Neural crest cell (in vitro differentiated cells): ENCODE data around the gene ASPG. TPM values are rescaled to one million over a fixed set of nuclear protein-coding genes. Genes with fewer than 3 reads are reported as not detected.

Experiments
- DNase-seq: peaks from one replicate; pipeline ENCODE4 v3.0.0; 2021; ENCODE audit warnings: low read depth, mixed read lengths, low spot score
- H3K27ac Mint-ChIP-seq: one replicate; pipeline ENCODE4 v1.8.0; 2021; ENCODE audit warnings: mild to moderate bottlenecking, mixed read lengths; ENCODE audit not compliant: unreplicated experiment
- H3K27me3 Mint-ChIP-seq: 2 replicates; pipeline ENCODE4 v1.8.0; 2021; ENCODE audit warnings: low read depth, mild to moderate bottlenecking, mixed read lengths
- H3K36me3 Mint-ChIP-seq: 2 replicates; pipeline ENCODE4 v1.8.0; 2021; ENCODE audit warnings: low read depth, mild to moderate bottlenecking, mixed read lengths
- H3K4me1 Mint-ChIP-seq: 2 replicates; pipeline ENCODE4 v1.8.0; 2021; ENCODE audit warnings: mixed read lengths
- H3K4me3 Mint-ChIP-seq: one replicate; pipeline ENCODE4 v1.8.0; 2021; ENCODE audit warnings: mild to moderate bottlenecking, mixed read lengths
- H3K9me3 Mint-ChIP-seq: 2 replicates; pipeline ENCODE4 v1.8.0; 2021; ENCODE audit warnings: mixed read lengths
- total RNA-seq: library from RNA; stranded (reverse); gene quantifications from 2 replicates; pipeline ENCODE4 v1.2.1, GENCODE V29; 2021
- TF ChIP-seq, protein P1 (sequence below): fragments of 200-600 bp; sonication (generic); conservative IDR thresholded peaks from 2 replicates; pipeline ENCODE4 v1.5.0; 2021; ENCODE audit warnings: antibody characterized with exemption, mild to moderate bottlenecking

The ASPG gene
- total RNA-seq, 1 donor from 2014 or later: not detected

DNA sequence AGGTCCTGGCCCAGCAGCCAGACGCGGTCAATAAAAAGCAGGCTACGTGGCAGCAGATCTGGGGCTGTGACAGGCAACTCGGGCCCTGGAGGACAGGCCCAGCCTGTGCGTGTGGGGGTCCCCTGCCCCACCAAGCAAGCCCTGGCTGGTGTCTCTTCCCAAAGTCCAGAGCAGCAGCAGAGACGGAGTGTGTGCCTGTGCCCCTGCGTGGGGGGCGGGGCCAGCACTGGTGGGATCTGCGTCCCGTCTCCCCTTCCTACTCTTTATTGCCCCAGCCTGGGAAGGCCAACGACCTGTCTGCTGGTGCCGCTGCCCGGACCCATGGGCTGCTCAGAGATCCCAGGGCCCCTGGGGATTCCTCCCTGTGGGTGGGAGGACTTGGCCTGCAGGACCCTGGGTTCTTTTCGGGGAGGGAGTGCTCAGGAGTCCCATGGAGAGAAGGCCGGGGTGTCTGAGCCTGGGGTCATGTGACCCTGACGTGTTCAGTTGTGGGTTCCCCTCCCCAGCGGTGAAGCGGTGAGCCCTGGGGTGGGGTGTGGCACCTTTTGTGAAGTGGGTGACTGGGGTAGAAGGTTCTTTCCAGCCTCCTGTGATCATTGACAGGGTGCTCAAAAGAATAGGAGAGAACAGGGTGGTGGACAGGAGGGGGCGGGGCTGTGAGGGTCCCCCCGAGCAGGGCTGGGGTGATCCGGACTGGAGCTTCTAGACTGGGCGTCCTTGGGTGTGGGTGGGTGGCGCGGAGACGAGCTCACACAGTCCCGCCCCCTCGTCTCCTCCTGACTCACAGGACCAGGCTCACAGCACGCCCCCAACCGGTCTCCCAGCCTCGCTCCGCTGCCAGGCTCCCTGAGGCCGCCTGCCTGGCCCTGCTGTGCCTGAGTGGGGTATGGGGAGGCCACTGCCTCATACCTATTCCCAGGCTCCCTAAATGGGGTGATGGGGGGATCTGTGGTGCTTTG lies 22.4 kb downstream of the ASPG start:
- DNase-seq: no peak
- TF ChIP-seq, protein P1, sequence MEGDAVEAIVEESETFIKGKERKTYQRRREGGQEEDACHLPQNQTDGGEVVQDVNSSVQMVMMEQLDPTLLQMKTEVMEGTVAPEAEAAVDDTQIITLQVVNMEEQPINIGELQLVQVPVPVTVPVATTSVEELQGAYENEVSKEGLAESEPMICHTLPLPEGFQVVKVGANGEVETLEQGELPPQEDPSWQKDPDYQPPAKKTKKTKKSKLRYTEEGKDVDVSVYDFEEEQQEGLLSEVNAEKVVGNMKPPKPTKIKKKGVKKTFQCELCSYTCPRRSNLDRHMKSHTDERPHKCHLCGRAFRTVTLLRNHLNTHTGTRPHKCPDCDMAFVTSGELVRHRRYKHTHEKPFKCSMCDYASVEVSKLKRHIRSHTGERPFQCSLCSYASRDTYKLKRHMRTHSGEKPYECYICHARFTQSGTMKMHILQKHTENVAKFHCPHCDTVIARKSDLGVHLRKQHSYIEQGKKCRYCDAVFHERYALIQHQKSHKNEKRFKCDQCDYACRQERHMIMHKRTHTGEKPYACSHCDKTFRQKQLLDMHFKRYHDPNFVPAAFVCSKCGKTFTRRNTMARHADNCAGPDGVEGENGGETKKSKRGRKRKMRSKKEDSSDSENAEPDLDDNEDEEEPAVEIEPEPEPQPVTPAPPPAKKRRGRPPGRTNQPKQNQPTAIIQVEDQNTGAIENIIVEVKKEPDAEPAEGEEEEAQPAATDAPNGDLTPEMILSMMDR: no peak
- no peak overlapping the region for H3K27ac Mint-ChIP-seq

DNA sequence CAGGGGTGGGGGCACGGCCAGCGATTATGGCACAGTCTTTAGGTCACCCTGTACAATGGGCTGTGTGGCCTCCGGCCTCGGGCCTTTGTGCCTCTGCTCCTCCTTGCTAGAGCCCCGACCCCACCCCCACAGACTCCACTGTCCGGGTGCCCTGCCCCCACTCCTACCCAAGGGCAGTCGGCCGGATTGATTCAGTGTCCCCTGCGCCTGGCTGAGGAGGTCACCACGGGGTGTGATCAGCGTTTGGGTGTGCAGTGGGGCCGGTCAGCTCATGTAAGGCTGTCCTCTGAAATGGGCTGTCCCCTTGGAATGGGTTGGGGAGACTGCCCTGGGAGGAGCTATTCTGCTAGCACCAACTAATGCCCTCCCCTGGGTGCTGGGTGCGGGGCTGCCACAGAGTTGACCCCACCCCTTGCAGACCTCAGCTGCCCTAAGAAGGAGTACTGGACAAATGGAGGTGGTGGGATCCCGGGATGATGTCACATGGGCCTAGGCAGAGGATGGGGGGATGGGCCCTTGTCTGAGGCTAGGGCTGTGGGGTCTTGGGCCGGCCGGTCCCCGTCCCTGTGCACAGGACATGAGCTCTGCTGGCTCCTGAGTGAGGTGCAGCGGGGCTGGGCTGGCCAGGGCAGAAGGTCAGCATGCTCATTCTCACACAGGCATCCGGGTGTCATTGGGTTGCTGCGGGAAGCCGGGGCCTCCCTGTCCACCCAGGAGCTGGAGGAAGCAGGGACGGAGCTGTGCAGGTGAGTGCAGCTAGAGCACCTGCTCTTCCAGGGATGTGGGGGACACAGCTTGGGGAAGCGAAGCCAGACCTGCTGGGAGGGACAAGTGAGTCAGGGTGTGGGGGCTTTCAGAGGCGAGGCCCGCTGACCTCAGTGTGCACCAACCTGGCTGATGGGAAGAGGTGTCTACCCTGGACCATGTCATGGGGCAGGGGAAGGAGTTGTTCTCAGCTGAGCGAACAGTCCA lies 23.4 kb downstream of the ASPG start:
- Mint-ChIP-seq H3K27ac (no peak overlapping the region), H3K36me3 (no peaks in the 10 kb centered on the region), H3K27me3 (peaks cover 3% of the 10 kb centered on the region), H3K4me3 (no peak overlapping the region), H3K9me3 (no peaks in the 10 kb centered on the region), H3K4me1 (peaks cover 11% of the 10 kb centered on the region)
- no peak for DNase-seq
- TF ChIP-seq, protein P1: no peak

More for the DNA sequence above, 22.4 kb downstream of the ASPG start:
- no peaks in the 10 kb centered on the region for H3K36me3 Mint-ChIP-seq
- H3K4me3 Mint-ChIP-seq: no peak overlapping the region
- H3K4me1 Mint-ChIP-seq: peaks cover 11% of the 10 kb centered on the region
- no peaks in the 10 kb centered on the region for H3K9me3 Mint-ChIP-seq
- H3K27me3 Mint-ChIP-seq: peaks cover 3% of the 10 kb centered on the region

DNA sequence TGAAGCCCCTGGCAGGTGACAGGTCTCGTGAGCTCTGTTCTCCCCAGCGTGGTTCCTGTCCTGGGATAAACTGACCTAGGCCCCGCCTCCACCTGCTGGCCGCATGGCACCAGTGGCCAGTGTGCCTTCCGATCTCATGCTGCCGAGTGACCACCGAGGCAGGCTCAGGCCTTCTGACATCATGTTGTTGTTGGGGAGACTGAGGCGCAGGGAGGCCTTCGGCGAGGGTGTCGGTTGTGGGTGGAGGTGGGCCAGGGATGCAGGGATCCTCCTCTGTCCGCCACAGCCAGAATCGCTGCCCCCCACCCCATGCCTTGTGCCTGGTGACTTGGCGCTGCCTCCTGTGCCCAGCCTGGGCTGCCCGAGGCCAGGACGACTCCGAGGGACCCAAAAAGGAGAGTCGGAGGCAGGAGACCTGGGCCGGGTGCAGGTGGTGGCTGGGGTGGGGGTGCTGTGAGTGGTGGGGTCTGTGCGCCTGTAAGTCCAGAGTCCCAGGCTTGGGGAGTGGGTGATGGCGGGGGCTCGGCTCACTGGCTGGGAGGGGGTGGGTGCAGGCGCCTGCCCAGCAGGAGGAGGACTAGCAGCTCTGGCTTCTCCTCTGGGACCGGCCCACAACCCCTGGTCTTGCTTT lies 24.3 kb downstream of the ASPG start:
- DNase-seq: no peak
- Mint-ChIP-seq H3K4me3 (no peak overlapping the region), H3K36me3 (no peaks in the 10 kb centered on the region)

DNA sequence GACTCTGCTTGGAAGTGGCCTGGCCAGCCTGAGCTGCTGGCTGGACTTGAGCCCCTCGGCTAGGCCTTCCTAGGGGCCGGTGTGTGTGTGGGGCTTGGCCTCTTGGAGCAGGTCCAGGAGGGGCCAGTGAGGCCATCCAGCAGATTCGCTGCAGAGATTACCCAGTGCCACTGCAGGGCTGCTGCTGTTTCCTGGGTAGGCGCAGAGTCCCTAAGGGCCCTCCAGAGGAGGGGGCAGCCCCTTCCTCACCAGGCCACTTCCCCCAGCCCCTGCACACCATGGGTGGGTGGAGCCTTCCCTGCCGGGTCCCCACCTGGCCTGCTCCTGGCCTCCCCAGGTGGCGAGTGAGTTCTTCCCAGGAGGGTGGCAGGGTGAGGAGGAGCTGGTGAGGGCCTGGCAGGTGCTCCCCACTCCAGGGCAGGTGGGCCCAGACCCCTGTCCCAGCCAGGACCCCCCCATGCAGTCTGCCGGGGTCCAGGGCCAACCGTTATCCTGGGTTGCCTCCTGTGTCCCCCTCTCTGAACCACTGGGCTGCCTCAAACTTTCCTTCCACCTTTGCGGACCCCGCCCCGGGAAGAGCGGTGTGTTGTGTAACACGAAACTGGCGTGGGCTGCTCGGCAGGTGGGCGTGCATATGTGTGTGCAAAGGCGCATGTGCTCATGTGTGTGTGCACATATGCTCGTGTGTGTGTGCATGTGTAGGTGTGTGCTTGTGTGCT lies 25.1 kb downstream of the ASPG start:
- DNase-seq: no peak
- no peak overlapping the region for H3K4me3 Mint-ChIP-seq
- peaks cover 11% of the 10 kb centered on the region for H3K4me1 Mint-ChIP-seq
- peaks cover 20% of the 10 kb centered on the region for H3K27me3 Mint-ChIP-seq
- H3K9me3 Mint-ChIP-seq: no peaks in the 10 kb centered on the region
- TF ChIP-seq, protein P1: no peak
- H3K36me3 Mint-ChIP-seq: no peaks in the 10 kb centered on the region
- peak overlapping the region; percentile 78 for H3K27ac Mint-ChIP-seq

More for the DNA sequence above, 24.3 kb downstream of the ASPG start:
- Mint-ChIP-seq H3K27me3 (peaks cover 12% of the 10 kb centered on the region), H3K9me3 (no peaks in the 10 kb centered on the region), H3K4me1 (peaks cover 11% of the 10 kb centered on the region), H3K27ac (no peak overlapping the region)
- TF ChIP-seq, protein P1: no peak
